Activated naive CD8-positive, alpha-beta T cell treated with anti-CD3 and anti-CD28 coated beads, Interleukin-2, amount 50 U/mL, for 24 hours (primary cell): Measurements from ENCODE around the gene HTT.
A peak's percentile ranks its signal among the peaks of the same experiment; 100 is the strongest.

Experiments used
- ATAC-seq: fragments of 150-1000 bp; cut with Tn5 transposase; one replicate; pipeline ENCODE4 v1.10.0; 2021
- DNase-seq: peaks from one replicate; pipeline ENCODE4 v3.0.0; 2021
- H3K27ac Mint-ChIP-seq: one replicate; pipeline ENCODE4 v1.8.0; 2021; ENCODE audit warnings: mild to moderate bottlenecking, mixed read lengths
- H3K27me3 Mint-ChIP-seq: one replicate; pipeline ENCODE4 v1.8.0; 2021; ENCODE audit warnings: mixed read lengths
- H3K36me3 Mint-ChIP-seq: one replicate; pipeline ENCODE4 v1.8.0; 2021; ENCODE audit warnings: low read depth, mixed read lengths
- H3K4me1 Mint-ChIP-seq: one replicate; pipeline ENCODE4 v1.8.0; 2021; ENCODE audit warnings: mixed read lengths
- H3K4me3 Mint-ChIP-seq: one replicate; pipeline ENCODE4 v1.8.0; 2021; ENCODE audit warnings: mild to moderate bottlenecking, moderate library complexity, mixed read lengths
- H3K9me3 Mint-ChIP-seq: one replicate; pipeline ENCODE4 v1.8.0; 2021; ENCODE audit warnings: mixed read lengths

HTT gene

GRCh38 chr4:3244747-3245146, 170.3 kb downstream of the HTT start:
- Mint-ChIP-seq H3K9me3 (no peaks in the 10 kb centered on the region), H3K27me3 (no peaks in the 10 kb centered on the region), H3K4me1 (no peaks in the 10 kb centered on the region), H3K36me3 (no peaks in the 10 kb centered on the region), H3K4me3 (no peak overlapping the region), H3K27ac (no peak overlapping the region)
- no peak for ATAC-seq
- DNase-seq = no peak

GRCh38 chr4:3245676-3246075, 171.2 kb downstream of the HTT start:
- Mint-ChIP-seq H3K4me1 (no peaks in the 10 kb centered on the region), H3K9me3 (no peaks in the 10 kb centered on the region), H3K36me3 (no peaks in the 10 kb centered on the region), H3K27ac (no peak overlapping the region), H3K27me3 (no peaks in the 10 kb centered on the region), H3K4me3 (no peak overlapping the region)
- no peak for ATAC-seq
- DNase-seq = no peak

DNA sequence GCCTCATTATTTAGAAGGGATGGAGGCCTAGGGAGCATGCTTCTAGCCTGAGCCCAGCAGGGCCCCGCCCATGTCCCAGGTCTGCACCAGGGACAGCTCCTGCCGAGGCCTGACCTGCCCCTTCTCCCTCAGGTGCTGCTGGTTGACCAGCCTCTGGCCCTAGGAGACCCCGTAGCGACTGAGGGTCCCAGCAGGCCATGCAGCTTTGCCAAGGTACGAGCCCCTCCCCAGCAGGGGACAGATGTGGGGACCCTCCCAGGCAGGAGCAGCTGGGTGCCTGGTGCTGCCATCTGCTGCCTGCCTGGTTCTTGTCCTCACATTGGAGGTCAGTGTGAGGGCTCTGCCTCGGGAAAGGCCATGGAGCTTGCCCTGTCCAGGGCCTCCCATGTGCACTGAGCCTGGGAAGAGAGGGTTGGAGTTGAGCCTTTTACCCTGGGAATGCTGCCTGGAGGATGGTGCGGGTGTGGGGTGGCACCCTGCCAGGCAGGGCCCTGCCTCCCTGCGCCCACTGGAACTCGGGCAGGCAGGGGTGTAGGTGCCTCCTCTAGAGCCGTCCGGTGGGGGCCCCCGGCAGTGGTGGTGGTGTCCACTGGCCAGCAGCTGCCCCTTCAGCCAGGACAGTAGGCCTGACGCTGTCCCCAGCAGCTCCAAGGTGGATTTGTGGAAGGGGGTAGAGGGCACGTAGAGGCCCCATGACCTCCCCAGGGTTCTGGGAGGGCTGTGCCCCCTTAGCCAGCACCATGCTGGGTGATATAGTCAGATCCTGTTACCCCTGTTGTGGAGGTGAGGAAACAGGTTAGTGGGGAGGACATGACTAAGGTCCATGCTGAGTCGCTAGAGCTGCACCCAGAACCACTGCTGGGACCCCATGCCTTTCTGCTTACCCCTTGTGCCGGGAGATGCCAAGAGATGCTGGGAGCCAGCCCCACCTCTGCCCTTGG, 172.2 kb downstream of the HTT start:
- ATAC-seq (no peak), DNase-seq (no peak)
- Mint-ChIP-seq H3K36me3 (no peaks in the 10 kb centered on the region), H3K4me1 (no peaks in the 10 kb centered on the region), H3K27me3 (no peaks in the 10 kb centered on the region), H3K27ac (no peak overlapping the region), H3K4me3 (no peak overlapping the region), H3K9me3 (no peaks in the 10 kb centered on the region)

DNA sequence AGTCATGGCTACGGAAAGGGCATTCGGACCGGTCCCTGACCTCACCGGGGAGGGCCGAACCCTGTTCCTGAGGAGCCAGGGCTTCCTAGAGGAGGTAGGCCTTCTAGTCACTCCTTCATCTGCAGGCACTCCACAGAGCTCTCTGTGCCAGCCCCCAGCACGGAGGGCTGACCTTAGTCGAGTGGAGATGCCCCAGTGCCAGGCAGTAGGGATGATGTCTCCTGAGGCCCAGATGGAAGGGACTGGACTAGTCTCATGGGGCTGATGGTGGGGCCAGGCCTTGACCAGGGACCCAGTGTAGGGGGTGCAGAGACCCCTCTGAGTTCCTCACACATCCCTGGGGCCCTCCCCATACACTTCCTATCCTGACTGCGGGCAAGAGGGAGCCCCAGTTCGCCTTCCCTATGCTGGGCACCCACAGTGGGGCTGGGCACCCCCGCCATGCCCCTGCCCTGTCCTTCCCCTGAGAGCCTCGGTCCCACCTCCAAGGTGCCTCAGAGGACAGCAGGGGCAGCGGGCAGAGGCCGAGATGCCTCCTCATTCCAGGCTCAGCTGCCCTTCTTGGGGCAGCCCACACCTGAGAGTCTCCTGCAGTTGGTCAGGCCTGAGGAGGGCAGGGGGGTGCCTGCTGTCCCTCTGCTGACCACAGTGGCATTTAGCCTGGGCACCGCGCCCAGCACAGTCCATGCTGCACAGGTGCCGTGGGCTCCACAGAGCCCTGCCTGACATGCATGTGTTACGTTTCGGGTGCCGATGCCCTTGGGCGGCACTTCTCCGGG, 173.1 kb downstream of the HTT start:
- no peak for ATAC-seq
- no peaks in the 10 kb centered on the region for H3K4me1 Mint-ChIP-seq
- H3K27ac Mint-ChIP-seq = no peak overlapping the region
- no peaks in the 10 kb centered on the region for H3K9me3 Mint-ChIP-seq
- no peaks in the 10 kb centered on the region for H3K36me3 Mint-ChIP-seq
- no peaks in the 10 kb centered on the region for H3K27me3 Mint-ChIP-seq
- DNase-seq = no peak
- H3K4me3 Mint-ChIP-seq = no peak overlapping the region

GRCh38 chr4:3248178-3248480, 173.6 kb downstream of the HTT start:
- Mint-ChIP-seq H3K36me3 (no peaks in the 10 kb centered on the region), H3K27me3 (no peaks in the 10 kb centered on the region), H3K9me3 (no peaks in the 10 kb centered on the region), H3K4me3 (no peak overlapping the region), H3K27ac (no peak overlapping the region), H3K4me1 (no peaks in the 10 kb centered on the region)
- no peak for ATAC-seq
- no peak for DNase-seq

DNA sequence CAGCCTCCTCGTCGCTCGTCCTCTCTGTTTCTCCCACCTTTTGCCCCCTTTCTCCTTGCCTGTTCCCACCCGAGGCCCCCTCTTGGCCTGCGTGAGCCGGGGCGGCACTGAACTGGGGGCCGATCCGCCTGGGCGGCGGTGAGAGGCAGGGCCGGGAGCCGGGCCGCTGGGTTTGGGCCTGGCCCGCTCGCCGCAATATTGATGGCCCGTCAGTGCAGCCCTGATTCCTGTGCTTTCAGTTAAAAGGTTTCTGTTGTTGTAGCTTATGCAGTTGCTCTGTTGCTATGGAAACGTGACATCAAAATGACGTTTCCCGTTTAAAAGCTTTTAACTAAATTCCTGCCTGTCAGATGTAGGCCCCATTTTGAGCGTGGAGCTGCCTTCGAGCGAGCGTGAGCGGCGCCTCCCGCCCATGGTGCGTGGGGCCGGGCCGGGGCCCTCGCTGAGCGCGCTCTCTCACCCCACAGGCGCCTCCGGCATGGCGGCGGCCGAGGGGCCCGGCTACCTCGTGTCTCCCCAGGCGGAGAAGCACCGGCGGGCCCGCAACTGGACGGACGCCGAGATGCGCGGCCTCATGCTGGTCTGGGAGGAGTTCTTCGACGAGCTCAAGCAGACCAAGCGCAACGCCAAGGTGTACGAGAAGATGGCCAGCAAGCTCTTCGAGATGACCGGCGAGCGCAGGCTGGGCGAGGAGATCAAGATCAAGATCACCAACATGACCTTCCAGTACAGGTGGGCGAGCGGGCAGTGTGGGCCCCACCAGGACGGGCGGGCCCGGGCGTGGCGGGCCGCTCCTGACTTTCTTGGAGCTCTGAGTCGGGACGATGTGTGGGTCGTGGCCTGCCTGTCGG, 174.6 kb downstream of the HTT start, which contains the start of gene MSANTD1:
MSANTD1 (plus strand) TSS at position 349 of the 851 bp plus-strand sequence; CDS start at position 413, 64 bp downstream.
- no peak within 1 kb of the TSS for H3K4me3 Mint-ChIP-seq
- H3K9me3 Mint-ChIP-seq = no peaks in the 10 kb centered on the region
- no peaks in the 10 kb centered on the region for H3K27me3 Mint-ChIP-seq
- DNase-seq (no peak), ATAC-seq (no peak)
- H3K36me3 Mint-ChIP-seq = no peaks in the 10 kb centered on the region
- no peaks in the 10 kb centered on the region for H3K4me1 Mint-ChIP-seq
- no peak within 1 kb of the TSS for H3K27ac Mint-ChIP-seq

GRCh38 chr4:3249711-3250437, 175.4 kb downstream of the HTT start:
- Mint-ChIP-seq H3K4me3 (no peak overlapping the region), H3K4me1 (no peaks in the 10 kb centered on the region), H3K36me3 (no peaks in the 10 kb centered on the region), H3K27ac (no peak overlapping the region), H3K27me3 (no peaks in the 10 kb centered on the region), H3K9me3 (no peaks in the 10 kb centered on the region)
- ATAC-seq (no peak), DNase-seq (no peak)

DNA sequence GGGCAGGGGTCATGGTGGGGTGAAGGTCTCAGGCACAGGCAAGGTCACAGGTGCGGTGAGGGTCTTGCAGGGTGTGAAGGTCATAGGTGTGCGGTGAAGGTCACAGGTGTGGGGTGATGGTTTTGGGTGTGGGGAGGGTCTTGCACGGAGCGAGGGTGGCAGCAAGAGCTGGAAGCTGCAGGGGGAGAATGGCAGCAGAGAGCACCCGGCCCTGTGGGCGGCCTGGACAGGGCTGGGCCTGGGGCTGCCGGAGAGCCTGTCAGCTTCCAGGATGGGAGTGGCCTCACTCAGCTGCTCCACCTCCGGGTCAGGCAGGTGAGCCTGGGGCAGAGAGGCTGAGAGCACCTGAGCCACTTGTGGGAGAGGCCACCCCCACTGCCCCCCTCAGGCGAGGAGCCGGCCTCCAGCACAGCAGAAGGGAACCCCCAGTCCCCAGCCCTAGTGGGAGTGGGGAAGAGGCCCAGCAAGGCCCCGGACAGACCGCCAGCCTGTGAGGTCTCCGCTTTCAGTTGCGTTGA, 176.0 kb downstream of the HTT start:
- H3K36me3 Mint-ChIP-seq = no peaks in the 10 kb centered on the region
- ATAC-seq (no peak), DNase-seq (no peak)
- H3K27me3 Mint-ChIP-seq = no peaks in the 10 kb centered on the region
- H3K9me3 Mint-ChIP-seq = no peaks in the 10 kb centered on the region
- no peak overlapping the region for H3K27ac Mint-ChIP-seq
- H3K4me1 Mint-ChIP-seq = no peaks in the 10 kb centered on the region
- no peak overlapping the region for H3K4me3 Mint-ChIP-seq

- DNase-seq = peak; percentile 19
- H3K4me1 Mint-ChIP-seq = no peaks in the 10 kb centered on the region
- H3K9me3 Mint-ChIP-seq = no peaks in the 10 kb centered on the region
- no peaks in the 10 kb centered on the region for H3K27me3 Mint-ChIP-seq
- H3K36me3 Mint-ChIP-seq = no peaks in the 10 kb centered on the region
- ATAC-seq = peak; percentile 68
- H3K27ac Mint-ChIP-seq = no peak overlapping the region
- H3K4me3 Mint-ChIP-seq = no peak overlapping the region
Measured at GRCh38 chr4:3250956-3251690, 176.6 kb downstream of the HTT start.

GRCh38 chr4:3251691-3252479, 177.4 kb downstream of the HTT start:
- H3K27ac Mint-ChIP-seq = no peak overlapping the region
- H3K27me3 Mint-ChIP-seq = no peaks in the 10 kb centered on the region
- no peak for DNase-seq
- H3K4me1 Mint-ChIP-seq = no peaks in the 10 kb centered on the region
- H3K9me3 Mint-ChIP-seq = no peaks in the 10 kb centered on the region
- no peak for ATAC-seq
- H3K4me3 Mint-ChIP-seq = no peak overlapping the region
- no peaks in the 10 kb centered on the region for H3K36me3 Mint-ChIP-seq

GRCh38 chr4:3252480-3252828, 178.0 kb downstream of the HTT start:
- no peak overlapping the region for H3K4me3 Mint-ChIP-seq
- ATAC-seq (no peak), DNase-seq (no peak)
- no peaks in the 10 kb centered on the region for H3K4me1 Mint-ChIP-seq
- no peaks in the 10 kb centered on the region for H3K27me3 Mint-ChIP-seq
- no peaks in the 10 kb centered on the region for H3K9me3 Mint-ChIP-seq
- no peaks in the 10 kb centered on the region for H3K36me3 Mint-ChIP-seq
- H3K27ac Mint-ChIP-seq = no peak overlapping the region

- H3K27ac Mint-ChIP-seq = no peak overlapping the region
- H3K27me3 Mint-ChIP-seq = no peaks in the 10 kb centered on the region
- DNase-seq (no peak), ATAC-seq (no peak)
- H3K4me1 Mint-ChIP-seq = no peaks in the 10 kb centered on the region
- H3K36me3 Mint-ChIP-seq = no peaks in the 10 kb centered on the region
- H3K9me3 Mint-ChIP-seq = no peaks in the 10 kb centered on the region
- H3K4me3 Mint-ChIP-seq = no peak overlapping the region
Measured at GRCh38 chr4:3252831-3253641, 178.6 kb downstream of the HTT start.
